Fibroblast of skin of left biceps (primary cell): Measurements from ENCODE around the gene FOXE1.
A peak's percentile ranks its signal among the peaks of the same experiment; 100 is the strongest.

Experiments
- DNase-seq, 2 experiments: peaks; one replicate each; pipeline ENCODE4 v3.0.0-alpha.2; 2013; ENCODE audit warnings: low read depth in 2 of 2

Gene FOXE1

DNA sequence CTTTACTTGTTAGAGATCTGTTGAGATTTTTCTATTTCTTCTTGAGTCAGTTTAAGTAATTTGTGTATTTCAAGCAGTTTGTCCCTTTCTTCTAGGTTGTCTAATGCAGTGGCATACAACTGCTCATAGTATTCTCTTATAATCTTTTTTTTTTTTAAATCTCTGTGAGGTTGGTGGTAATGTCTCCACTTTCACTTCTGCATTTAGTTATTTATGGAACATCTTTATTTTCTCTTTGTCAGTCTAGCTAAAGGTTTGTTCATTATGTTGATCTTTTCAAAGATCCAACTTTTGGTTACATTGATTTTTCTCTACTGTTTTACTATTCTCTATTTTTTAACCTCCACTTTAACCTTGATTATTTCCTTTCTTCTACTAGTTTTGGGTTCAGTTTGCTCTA lies 13.8 kb downstream of the FOXE1 start:
- DNase-seq = no peak

DNA sequence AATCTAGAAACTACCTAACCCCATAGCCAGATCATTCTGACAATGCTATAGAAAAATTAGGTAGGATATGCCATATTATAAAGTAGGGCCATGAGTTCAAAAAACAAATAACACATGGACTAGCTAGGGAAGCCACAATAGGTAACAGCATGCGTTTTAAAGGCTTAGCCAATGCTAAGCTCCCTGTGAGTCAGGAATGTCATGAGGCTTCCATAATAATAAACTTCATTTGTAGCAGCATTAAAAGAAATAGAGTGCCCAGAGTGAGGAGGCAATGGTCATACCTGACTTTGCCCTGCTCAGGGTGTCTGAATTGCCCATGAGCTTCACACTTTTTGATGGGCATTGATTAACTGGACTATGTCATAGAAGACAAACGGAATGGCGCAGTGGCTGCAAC lies 15.8 kb downstream of the FOXE1 start:
- DNase-seq = no peak

DNA sequence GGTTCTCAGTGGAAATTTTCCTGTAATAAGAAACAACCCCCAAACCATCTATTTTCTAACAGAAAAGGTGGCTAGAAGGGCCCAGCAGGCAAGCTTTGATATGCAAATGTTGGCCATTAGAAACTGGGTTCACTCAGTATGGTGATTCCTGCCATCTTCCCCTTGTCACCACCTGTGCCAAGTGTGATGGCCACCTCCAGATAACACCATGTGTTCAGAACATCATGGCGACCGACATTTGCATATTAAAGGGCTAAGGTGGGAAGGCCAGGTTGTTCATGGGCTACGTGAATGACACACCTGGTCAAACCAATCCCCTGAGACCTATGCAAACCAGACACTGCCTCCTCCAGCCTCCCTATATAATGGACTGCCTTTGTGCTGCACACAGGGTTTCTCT lies 20.4 kb downstream of the FOXE1 start:
- DNase-seq = no peak

DNA sequence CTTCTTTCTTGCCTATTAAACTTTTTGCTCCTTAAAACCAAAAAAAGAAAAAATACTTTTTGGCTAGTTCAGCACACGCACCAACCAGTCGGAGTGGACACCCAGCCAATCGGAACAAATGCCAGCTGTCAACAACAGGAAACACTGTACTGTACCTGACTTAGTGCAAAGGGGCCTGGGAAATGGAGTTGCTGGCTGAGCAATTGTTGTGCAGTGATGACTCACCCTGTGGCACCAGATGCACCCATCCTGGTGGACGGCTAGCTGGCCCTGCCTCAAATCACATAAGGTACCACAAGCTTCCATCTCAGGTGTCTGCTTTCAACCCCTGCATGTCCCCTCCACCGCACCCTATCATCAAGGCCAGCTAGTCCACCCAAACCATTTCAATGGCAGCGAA lies 20.9 kb downstream of the FOXE1 start:
- no peak for DNase-seq

DNA sequence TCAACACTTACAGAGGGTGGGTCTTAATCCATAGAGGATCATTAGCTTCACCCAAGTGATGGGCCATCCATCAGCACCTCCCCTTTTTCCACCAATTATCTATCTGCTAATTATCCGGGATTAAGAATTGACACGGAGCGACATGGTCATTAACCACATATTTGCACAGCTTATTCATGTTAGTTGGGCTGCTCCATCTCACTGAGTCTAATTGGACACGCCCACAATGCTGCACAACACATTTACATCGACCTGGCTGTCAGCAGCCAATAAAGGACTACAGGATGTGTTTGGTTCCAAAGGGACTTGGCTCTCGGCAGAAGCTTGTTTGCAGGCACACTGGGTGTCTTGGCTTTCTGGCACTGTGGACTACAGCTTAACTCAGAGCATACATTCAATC lies 21.6 kb downstream of the FOXE1 start:
- DNase-seq = no peak

DNA sequence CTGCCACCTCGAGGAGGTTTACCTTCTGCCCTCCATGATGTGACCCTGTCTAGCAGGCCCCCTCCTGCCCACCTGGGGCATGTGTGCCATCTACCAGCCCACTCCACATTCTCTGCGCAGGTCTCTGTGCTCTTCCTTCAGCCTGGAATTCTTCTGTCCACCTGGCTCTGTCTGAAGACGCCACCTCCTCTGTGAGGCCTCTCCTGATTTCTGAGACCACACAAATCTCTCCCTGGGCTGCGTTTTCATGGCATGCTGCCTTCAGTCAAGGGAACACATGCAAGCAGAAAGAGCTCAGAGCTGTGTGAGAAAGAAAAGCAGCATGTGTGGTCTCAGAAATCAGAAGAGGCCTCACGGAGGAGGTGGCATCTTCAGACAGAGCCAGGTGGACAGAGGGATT lies 22.1 kb downstream of the FOXE1 start:
- no peak for DNase-seq

DNA sequence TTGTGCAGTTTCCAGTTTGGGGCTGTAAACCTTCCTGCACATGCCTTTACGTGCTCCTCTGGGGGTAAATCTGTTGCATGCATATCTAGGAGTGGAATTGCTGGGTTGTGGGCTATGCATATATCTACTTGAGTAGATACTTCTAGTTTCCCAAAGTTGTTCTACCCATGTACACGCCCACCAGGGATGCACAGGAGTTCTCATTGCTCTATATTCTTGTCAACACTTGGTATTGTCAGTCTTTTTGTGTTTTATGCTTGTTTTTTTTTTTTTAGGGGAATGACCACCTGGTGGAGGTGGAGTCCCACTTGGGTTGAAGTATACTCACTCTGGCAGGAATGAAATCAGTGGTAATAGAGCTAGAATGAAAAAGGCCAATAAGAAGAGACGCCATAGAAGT lies 23.0 kb downstream of the FOXE1 start:
- DNase-seq = no peak

DNA sequence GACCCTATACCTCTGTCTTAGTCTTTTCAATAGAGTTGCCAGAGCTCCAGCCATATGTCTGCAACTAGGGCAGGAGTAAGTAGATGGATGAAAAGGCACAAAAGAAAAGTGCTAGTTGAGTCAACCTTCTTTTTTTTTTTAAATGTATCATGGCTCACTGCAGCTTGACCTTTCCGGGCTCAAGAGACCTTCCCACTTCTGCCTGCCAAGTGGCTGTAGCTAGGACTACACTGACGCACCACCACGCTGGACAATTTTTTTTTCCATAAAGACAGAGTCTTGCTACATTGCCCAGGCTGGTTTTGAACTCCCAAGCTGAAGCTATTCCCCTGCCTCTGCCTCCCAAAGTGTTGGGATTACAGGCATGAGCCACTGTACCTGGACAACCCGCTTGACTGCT lies 27.3 kb downstream of the FOXE1 start:
- no peak for DNase-seq

DNA sequence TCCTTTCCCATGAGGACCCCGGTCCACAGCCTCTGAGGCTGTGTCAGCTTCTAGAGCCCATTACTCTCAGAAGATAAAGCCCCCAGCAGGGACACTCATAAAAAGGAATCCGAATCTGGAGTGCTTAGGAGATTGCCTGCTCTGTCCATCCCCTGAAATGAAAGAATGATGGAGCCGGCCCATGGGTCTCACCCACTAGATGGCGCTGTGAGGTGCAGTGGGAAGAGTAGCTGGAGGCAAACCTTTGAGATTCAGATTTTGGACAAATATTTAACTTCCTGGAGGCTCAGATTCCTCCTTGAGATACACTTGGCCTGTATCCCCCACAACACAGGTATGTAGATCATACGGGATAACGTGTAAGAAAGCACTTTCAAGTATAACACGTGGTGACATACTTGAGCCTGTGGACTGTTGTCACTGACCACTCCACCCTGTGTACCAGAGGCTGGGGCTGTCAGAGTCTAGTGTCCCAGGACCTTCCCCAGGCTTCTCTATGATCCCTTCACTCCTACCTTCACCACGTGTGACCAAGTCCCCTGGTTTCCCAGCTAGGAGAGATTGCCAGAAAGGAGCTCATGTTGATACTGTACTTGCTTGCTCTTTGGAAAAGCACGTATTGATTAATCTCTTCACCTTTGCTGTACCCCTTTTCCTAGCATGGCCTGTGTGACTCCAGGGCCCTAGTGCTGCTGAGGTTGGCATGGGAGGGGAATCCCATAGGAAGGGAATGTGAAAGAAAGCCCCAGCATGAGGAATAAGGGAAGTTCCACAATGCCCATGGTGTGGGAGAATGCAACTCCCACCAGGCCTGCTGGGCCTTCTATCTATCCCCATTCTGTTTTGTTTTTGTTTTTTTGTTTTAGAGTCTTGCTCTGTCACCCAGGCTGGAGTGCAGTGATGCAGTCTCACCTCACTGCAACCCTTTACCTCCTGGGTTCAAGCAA lies 37.2 kb downstream of the FOXE1 start:
- no peak for DNase-seq

DNA sequence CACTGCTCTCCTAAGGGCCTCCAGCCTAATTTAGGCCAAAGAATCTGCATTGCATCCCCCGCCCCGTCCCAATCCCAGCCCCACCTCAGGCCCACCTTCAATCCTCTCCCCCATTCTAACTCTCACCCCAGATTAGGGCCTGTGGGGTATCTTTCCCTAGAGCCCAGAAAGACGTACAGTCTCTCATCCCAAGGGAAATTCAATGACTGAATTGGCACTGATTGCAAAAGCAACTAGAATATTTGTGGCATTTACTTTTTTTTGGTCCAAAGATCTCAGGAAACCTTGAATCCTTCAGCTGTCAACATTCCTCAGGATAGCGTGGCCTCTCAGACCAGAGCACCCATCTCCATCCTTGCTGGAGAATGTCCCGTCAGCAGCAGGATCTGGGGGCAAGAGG lies 38.7 kb downstream of the FOXE1 start:
- DNase-seq = no peak

DNA sequence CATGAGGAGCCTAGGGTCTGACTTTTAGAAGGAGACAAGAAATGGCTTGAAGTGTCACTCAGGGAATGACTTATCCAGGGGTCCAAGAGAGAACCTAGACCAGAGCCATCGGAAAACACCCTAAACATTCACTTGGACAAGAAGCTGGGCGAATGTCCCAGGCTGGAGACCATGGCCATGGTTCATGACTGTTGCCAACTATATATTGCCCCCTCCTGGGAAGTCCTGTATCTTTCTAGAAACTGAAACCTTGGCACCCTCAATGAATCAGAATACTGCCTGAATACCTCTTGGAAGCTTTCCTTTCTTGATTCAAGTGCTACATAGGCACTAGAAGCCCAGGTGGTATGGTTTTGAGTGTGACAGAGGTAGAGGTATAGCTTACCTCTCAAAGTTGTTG lies 39.4 kb downstream of the FOXE1 start:
- DNase-seq = no peak

DNA sequence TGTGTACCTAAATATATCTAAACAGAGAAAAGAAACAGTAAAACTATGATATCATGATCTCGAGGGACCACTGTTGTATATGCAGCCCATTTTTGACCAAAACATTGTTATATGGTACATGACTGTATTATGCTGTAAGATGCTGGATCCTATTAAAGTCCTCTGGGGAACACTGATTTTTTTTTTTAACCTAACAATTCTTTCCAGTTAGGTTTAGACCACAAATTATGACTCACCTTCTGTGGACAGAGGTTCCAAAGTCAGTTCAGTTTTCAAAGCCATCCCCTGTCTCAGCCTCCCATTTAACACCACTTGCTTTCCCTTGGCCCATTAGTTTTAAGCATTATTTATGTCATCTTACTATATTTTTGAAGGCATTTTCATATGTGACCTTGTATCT lies 42.2 kb downstream of the FOXE1 start:
- DNase-seq = peak; percentile 6 to 21

DNA sequence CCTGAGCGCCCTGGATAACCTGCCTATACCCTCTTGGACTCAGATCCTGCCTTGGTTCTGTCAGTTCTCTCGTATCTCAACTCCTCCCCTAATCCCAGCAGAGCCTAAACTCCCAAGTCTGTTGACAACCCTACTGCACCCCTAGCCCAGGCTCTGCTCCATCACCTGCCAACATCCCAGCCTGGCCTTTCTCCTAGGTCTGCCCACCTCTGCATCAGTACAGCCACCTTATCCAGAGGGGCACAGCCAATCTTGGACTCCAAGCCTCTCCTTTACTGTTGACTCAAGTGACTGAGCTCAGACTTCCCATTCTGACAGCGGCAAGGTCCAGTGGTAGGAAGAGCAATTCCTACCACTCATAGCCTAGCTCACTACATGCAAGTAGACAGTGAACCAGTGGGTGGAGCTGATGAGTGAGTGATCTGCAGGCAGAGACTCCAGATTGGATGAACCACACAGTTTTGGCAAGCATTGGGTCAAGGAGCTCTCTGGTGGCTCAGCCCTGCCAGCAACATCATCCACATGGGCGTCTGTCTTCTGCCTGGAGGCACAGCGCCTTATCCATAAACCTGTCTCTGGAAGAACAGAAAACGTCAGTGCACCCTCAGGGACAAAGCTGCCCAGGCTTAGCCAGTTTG lies 42.8 kb downstream of the FOXE1 start:
- DNase-seq = no peak

DNA sequence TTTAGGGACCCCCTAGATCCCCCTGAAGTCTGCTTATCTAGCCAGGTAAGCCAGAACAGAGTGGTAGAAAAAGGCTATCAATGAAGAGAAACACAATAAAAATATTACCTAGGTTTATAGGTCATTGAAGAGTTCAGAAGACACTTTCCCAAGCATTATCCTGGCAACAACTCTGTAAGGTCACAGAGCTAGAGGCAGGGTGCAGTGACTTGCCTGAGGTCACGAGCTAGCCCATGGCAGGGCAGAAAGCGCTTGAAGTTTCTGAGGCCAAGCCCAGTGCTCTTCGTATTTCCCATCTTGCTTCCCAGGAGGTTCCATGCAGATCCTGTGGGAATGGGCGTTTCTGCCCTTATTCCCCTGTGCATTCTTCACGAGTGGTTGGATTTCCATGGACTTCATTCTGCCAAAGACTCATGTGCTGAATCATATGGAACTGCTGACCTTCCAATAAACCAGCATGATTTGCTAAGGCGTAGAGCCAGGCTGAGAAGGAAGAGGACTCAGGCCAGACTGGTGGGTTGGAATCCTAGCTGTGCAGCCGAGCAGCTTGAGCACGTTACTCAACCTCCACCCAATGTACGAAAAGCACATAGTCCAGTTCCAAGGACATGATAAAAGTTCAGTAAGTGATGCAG lies 47.2 kb downstream of the FOXE1 start:
- DNase-seq = peak in 1 of 2 experiments; percentile 18

DNA sequence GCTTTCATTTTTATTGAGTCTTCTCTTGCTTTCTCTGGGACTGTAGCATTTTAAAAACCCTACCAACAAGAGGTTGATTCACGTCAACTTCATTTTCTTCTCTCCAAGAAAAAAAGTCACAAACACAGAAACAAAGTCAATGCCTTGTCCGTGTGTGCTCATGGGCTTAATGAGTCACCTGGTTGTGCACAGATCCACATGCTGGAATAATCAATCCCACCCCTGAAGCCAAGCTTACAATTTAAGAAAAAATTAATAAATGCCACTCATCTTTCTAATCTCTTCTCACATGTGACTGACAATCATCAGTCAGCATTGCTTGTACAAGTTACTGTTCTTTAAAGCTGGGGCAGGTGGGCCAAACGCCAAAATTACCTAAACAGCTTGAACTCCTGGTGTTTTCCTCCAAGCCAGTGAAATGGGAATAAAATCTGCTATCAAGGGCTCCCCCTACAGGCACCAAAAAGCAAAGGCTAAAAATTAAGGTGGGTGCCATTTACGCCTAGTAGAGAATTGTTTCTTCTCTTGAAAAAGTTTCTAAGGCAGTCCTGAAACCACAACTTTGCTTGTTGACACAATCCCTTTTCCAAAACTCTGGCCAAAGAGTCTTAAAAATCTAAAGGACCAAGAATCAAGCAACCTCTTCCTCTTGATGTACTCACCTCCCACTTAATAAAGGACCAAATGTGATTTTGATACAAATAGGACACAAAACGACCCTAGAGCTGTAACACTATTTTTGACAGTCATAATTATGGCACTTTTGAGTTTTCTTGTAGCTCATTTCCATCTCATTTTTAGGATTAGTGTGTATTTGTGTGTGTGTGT lies 47.9 kb downstream of the FOXE1 start:
- no peak for DNase-seq

DNA sequence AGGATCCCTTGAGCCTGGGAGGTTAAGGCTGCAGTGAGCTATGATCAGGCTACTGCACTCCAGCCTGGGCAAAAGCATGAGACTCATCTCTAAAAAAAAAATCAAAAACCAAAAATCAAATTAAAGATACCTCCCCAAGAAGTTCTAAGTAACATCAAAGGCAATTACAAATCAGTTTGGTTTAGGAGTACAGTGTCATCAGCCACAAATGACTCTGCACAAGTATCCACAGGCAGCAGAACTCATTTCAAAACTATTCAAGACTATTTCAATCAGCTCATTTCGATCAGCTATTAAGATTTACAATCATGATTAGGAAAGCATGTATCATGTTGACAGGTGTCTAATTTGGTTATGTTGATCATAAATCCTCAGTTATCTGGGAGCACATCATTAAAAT lies 50.2 kb downstream of the FOXE1 start:
- no peak for DNase-seq

DNA sequence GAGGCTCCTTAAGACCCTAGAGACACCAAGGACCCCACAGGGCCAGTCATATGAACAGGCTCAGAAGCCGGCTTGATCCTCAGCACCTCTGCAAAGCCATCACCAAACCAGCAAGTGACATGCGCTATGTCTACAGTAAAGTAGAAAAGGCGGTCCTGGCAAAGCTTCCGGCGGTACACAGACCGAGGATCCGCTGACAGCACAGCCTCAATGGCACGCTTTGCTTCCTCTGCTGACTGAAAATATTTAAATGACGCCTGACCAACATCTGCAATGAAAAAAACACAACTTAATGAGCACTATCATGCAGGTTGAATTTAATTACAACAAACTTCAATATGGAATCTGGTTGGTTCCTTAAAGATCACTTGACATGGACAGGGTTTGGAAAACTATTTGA lies 51.7 kb downstream of the FOXE1 start:
- DNase-seq = no peak

DNA sequence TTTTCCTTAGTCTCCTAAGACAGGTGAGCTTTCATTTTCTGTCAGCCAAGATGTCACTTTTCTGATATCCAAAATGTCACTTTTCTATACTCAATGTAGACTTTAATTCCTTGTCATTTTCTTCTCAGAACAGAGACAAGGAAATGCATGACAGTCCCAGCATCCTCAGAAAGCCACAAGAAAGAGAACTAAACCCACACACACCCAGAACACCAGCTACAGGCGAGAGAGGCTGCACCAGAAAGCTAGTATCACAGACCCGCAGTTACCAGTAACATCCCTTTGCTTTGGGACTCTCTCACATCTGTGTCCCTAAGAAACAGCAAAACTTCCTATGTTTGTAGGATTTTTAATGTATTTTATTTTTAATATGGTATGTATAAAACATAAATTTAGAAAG lies 52.2 kb downstream of the FOXE1 start:
- no peak for DNase-seq
